K562 (cell line): ENCODE data around the gene ANKRD11. TPM values are rescaled to one million over a fixed set of nuclear protein-coding genes. Genes with fewer than 3 reads are reported as not detected.

Experiments used
- E2F3 ChIP-seq: fragments of 250-450 bp; sonication (Bioruptor Pico); IDR thresholded peaks from 2 replicates; pipeline ENCODE4 v1.4.0; 2020; ENCODE audit warnings: mild to moderate bottlenecking
- NFXL1 ChIP-seq: fragments of 450-650 bp; formaldehyde crosslinking; IDR thresholded peaks from 2 replicates; pipeline ENCODE4 v1.4.0; 2021; ENCODE audit warnings: mild to moderate bottlenecking
- PHB2 ChIP-seq: fragments of 450-650 bp; IDR thresholded peaks from 2 replicates; pipeline ENCODE4 v1.6.1; 2017; ENCODE audit warnings: low read depth
- RBBP5 ChIP-seq: fragments of 200-600 bp; sonication (generic); IDR thresholded peaks from 2 replicates; pipeline ENCODE4 v1.6.1; 2012; ENCODE audit warnings: borderline replicate concordance, mild to moderate bottlenecking, low read length, control low read depth, inconsistent platforms; ENCODE audit not compliant: insufficient read depth, poor library complexity, severe bottlenecking
- TAF9B ChIP-seq: fragments of 450-650 bp; IDR thresholded peaks from 2 replicates; pipeline ENCODE4 v1.6.1; 2018; ENCODE audit warnings: mild to moderate bottlenecking; ENCODE audit not compliant: partially characterized antibody
- ZBED1 ChIP-seq: IDR thresholded peaks from 2 replicates; pipeline ENCODE4 v1.6.1; 2014
- ZNF263 ChIP-seq: sonication (generic); formaldehyde crosslinking; IDR thresholded peaks from 2 replicates; pipeline ENCODE4 v1.8.0; 2022; ENCODE audit warnings: mild to moderate bottlenecking, missing genetic modification reagents, borderline replicate concordance
- ZNF79 ChIP-seq: fragments of 250-450 bp; sonication (Bioruptor Pico); IDR thresholded peaks from 2 replicates; pipeline ENCODE4 v1.4.0; 2020; ENCODE audit warnings: low read depth, mild to moderate bottlenecking, moderate library complexity
- polyA plus RNA-seq, 8 experiments: library from polyadenylated mRNA; depleted of rRNA in 4 of 8; stranded (reverse) in 5 of 8; unstranded in 3 of 8; fragments of >200 nt; fragmentation: Nextera tagmentation in 2 of 8; fragmentation: Illumina TruSeq in 1 of 8; extraction: Ambion mirVana in 2 of 8; extraction: Trizol in 1 of 8; gene quantifications; 2 replicates each; pipeline versions ENCODE4 v1.2.1 to v1.2.3, GENCODE V29; 2011 to 2014; ENCODE audit warnings: inconsistent platforms in 1 of 8, missing spikeins in 1 of 8
- total RNA-seq, 7 experiments: library from RNA; depleted of rRNA in 6 of 7; stranded (reverse); fragments of >200 nt in 6 of 7; fragmentation: Illumina TruSeq in 2 of 7; extraction: Trizol in 2 of 7; gene quantifications; 2 replicates each; pipeline versions ENCODE4 v1.2.1 to v1.2.3, GENCODE V29; 2011 to 2021; ENCODE audit warnings: low replicate concordance in 1 of 7
- TF ChIP-seq, protein P1 (sequence below): fragments of 250-450 bp; sonication (Bioruptor Pico); IDR thresholded peaks from 2 replicates; pipeline ENCODE4 v1.5.0; 2021; ENCODE audit warnings: mild to moderate bottlenecking, moderate library complexity
- TF ChIP-seq, protein P2 (sequence below): fragments of 450-650 bp; IDR thresholded peaks from 2 replicates; pipeline ENCODE4 v1.6.1; 2018; ENCODE audit warnings: mild to moderate bottlenecking, low read depth; ENCODE audit not compliant: partially characterized antibody
- TF ChIP-seq, protein P3 (sequence below), 2 experiments: fragments of 200-800 bp in 1 of 2; sonication (Bioruptor generic) in 1 of 2; sonication (generic) in 1 of 2; formaldehyde crosslinking in 1 of 2; IDR thresholded peaks in 1 of 2; conservative IDR thresholded peaks in 1 of 2; 2 replicates each; pipeline versions ENCODE4 v1.5.0 to v1.6.1; 2016 to 2020; ENCODE audit warnings: missing compliant biosample characterization in 1 of 2, missing genetic modification characterization in 1 of 2, missing genetic modification reagents in 1 of 2

The ANKRD11 gene
- total and polyA plus RNA-seq, 9 of the 15 experiments (the other 6 are each of a cell fraction or from before 2014, with no cell fraction given), result 4.7 to 126 (median 31.7) TPM

DNA sequence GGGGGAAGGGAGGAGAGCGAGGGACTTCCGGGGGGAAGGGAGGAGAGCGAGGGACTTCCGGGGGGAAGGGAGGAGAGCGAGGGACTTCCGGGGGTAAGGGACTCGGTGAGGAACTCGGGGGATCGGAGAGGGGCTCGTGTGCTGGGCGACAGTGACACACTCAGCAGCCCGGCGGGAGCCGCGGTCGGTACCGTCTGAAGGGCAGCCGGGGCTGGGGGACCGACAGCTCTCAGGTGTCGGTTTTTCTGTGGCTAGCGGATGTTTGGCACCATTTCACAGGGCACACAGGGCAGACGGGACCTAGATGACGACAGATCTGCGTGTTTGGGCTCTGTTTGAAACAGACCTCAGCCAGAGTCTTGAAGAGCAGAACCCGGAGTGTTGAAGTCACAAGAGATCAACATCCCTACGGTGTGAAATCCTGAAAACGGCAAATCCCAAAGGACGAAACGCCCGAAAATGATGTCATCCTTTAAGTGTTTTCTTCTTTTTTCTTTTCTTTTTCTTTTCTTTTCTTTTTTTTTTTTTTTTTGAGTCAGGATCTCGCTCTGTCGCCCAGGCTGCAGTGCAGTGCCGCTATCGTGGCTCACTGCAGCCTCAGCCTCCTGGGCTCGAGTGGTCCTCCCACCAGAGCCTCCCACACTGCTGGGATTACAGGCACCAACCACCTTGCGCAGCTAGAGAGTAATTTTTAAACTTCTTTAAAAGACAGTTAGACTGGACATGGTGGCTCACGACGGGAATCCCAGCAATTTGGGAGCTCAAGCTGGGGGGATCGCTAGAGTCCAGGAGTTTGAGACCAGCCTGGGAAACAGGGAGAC, 249.0 kb downstream of the ANKRD11 start (continued):
- TF ChIP-seq, protein P1, sequence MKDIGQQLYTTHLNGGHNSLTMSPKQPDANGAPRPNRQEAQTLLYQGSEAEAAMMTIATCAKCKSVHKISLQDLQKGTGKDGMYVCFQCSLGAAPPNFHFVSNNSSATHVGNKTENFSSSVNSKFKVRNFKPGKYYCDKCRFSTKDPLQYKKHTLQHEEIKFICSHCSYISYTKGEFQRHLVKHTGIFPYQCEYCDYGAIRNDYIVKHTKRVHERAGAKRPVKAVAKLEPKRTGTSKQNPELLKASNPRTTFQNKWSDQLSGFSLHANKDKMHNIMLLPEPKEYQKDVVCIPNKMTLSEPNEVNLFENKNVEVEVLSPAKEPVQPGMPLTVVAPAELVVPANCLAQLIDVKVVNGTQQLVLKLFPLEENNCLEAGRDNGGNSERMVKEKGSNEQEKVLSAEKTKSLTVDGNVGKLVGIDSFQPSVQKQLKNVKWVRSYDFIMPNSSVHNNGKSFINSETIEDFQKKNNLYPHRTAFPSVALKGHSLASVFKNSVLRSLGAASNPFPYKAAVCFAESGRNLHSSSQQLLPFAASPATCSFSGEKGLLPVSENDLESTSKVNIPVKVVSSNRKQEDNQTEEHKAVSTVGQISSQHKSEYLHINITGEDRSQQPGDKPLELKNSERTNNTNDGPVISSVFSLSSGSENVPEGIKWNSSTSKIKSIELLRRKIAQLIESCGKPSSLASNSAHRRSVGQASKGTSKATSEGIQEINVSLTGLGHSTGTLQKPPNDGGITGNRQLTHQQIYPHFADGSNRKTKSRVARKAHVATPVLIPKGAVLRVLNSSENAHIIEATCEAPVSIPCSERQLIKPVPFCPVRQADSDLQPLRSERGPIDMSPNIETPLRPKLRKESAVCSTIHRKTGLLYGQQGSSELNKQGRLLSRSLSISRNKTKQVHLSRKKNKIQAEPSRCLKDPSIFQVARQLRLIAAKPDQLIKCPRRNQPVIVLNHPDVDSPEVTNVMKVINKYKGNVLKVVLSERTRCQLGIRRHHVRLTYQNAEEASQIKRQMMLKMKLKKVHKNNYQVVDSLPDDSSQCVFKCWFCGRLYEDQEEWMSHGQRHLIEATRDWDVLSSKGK (CRISPR knock-in tag), result no peak
- TF ChIP-seq NFXL1 (CRISPR knock-in tag) (no peak), TAF9B (peak; percentile 79), ZBED1 (no peak), ZNF79 (CRISPR knock-in tag) (no peak), RBBP5 (peak; percentile 71), E2F3 (CRISPR knock-in tag) (0 out of 2 replicates have a peak, but pooled peaks have one; percentile 25), PHB2 (peak; percentile 47; the same call in 1 of the 2 replicates), ZNF263 (CRISPR knock-in tag) (peak; percentile 87)
- TF ChIP-seq, protein P2, sequence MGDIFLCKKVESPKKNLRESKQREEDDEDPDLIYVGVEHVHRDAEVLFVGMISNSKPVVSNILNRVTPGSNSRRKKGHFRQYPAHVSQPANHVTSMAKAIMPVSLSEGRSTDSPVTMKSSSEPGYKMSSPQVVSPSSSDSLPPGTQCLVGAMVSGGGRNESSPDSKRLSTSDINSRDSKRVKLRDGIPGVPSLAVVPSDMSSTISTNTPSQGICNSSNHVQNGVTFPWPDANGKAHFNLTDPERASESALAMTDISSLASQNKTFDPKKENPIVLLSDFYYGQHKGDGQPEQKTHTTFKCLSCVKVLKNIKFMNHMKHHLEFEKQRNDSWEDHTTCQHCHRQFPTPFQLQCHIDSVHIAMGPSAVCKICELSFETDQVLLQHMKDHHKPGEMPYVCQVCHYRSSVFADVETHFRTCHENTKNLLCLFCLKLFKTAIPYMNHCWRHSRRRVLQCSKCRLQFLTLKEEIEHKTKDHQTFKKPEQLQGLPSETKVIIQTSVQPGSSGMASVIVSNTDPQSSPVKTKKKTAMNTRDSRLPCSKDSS, result no peak
- TF ChIP-seq, protein P3, sequence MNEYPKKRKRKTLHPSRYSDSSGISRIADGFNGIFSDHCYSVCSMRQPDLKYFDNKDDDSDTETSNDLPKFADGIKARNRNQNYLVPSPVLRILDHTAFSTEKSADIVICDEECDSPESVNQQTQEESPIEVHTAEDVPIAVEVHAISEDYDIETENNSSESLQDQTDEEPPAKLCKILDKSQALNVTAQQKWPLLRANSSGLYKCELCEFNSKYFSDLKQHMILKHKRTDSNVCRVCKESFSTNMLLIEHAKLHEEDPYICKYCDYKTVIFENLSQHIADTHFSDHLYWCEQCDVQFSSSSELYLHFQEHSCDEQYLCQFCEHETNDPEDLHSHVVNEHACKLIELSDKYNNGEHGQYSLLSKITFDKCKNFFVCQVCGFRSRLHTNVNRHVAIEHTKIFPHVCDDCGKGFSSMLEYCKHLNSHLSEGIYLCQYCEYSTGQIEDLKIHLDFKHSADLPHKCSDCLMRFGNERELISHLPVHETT (CRISPR knock-in tag; conservative IDR thresholded peaks at IDR 0.05 in 1 of 2, IDR thresholded peaks at IDR 0.05 in 1 of 2), result peak in 1 of 2 experiments; percentile 94; a peak in 2 of 4 replicates
